ENCODE results near the gene PSME3IP1.

DNA sequence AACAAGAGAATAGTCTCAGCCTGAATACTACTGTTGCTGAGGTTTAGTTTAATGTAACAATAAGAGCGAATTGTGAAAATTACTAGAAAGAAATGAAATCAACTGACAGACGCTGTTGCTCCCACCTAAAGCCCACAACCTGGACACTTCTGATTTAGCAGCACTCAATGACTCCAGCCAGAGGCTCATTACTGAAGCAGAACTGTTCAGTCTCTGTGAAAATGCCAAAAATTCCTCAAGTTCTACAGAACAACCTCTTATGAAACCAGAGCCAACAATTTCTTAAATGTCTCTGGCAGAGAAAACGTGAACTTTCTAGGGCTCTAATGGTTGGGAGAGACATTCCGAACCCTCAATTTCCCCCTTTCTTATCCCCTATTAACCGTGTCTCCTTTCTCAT, 9.9 kb downstream of the PSME3IP1 start:
- TF ChIP-seq ZNF624 (tag by site-specific recombination; IDR thresholded peaks at IDR 0.05): no peak
- no peak for TF ChIP-seq MZF1 (tag by site-specific recombination; IDR thresholded peaks at IDR 0.05; ENCODE audit: borderline replicate concordance)
- TF ChIP-seq, protein P1, sequence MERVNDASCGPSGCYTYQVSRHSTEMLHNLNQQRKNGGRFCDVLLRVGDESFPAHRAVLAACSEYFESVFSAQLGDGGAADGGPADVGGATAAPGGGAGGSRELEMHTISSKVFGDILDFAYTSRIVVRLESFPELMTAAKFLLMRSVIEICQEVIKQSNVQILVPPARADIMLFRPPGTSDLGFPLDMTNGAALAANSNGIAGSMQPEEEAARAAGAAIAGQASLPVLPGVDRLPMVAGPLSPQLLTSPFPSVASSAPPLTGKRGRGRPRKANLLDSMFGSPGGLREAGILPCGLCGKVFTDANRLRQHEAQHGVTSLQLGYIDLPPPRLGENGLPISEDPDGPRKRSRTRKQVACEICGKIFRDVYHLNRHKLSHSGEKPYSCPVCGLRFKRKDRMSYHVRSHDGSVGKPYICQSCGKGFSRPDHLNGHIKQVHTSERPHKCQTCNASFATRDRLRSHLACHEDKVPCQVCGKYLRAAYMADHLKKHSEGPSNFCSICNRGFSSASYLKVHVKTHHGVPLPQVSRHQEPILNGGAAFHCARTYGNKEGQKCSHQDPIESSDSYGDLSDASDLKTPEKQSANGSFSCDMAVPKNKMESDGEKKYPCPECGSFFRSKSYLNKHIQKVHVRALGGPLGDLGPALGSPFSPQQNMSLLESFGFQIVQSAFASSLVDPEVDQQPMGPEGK (tag by site-specific recombination; IDR thresholded peaks at IDR 0.05): no peak
- no peak for TF ChIP-seq ZNF239 (tag by site-specific recombination; IDR thresholded peaks at IDR 0.05)
- TF ChIP-seq ZNF629 (tag by site-specific recombination; IDR thresholded peaks at IDR 0.05): no peak
- no peak for TF ChIP-seq ZNF501 (tag by site-specific recombination; IDR thresholded peaks at IDR 0.05)

Data from HEK293 (cell line).